Epithelial cell of proximal tubule (primary cell): ENCODE results near the gene DNM1. TPM values are rescaled to one million over a fixed set of nuclear protein-coding genes. Genes with fewer than 3 reads are reported as not detected.

Experiments used
- DNase-seq: peaks from one replicate; pipeline ENCODE4 v3.0.0-alpha.2; 2011; ENCODE audit warnings: low read depth
- H3K4me3 ChIP-seq: 2 replicates; pipeline ENCODE4 v1.5.1; 2011; ENCODE audit warnings: low read depth, mild to moderate bottlenecking, low read length
- total RNA-seq: library from RNA; depleted of rRNA; stranded (reverse); fragments of >200 nt; gene quantifications from 2 replicates; pipeline ENCODE4 v1.2.3, GENCODE V29; 2015
- TF ChIP-seq, protein P1 (sequence below): conservative IDR thresholded peaks from 2 replicates; pipeline ENCODE4 v1.5.1; 2012; ENCODE audit warnings: low read depth, mild to moderate bottlenecking, low read length

Gene DNM1
- total RNA-seq, 1 donor from 2014 or later, result 16.7 TPM

DNA sequence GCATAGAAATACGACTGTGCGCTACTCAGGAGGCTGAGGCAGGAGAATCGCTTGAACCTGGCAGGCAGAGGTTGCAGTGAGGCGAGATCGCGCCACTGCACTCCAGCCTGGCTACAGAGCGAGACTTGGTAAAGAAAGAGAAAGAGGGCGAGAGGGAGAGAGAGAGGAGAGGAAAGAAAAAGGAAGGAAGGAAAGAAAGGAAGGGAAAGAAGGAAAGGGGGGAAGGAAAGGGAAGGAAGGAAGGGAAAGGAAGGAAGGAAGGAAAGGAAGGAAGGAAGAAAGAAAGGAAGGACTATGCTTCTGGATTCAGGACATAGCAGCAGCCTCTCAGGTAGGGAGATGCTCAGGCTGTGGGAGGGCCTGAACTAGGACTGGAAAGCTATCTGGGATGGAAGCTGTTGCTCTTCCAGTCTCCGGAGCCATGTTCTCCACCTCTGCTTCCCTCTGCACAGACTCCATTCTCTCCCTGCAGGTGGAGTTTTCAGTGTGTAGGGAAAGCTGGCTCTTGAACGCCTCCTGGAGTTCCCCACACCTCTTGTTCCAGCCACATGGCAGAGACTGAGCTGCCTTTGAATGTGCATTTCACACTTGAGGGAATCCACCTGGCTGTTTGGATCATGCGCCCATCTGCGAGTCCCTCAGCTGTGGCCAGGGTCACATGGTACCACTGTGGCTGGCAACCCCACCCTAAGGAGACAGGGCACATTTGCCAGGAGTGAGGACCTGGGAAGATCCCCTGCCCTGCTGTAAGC lies 82.0 kb downstream of the DNM1 start:
- TF ChIP-seq, protein P1, sequence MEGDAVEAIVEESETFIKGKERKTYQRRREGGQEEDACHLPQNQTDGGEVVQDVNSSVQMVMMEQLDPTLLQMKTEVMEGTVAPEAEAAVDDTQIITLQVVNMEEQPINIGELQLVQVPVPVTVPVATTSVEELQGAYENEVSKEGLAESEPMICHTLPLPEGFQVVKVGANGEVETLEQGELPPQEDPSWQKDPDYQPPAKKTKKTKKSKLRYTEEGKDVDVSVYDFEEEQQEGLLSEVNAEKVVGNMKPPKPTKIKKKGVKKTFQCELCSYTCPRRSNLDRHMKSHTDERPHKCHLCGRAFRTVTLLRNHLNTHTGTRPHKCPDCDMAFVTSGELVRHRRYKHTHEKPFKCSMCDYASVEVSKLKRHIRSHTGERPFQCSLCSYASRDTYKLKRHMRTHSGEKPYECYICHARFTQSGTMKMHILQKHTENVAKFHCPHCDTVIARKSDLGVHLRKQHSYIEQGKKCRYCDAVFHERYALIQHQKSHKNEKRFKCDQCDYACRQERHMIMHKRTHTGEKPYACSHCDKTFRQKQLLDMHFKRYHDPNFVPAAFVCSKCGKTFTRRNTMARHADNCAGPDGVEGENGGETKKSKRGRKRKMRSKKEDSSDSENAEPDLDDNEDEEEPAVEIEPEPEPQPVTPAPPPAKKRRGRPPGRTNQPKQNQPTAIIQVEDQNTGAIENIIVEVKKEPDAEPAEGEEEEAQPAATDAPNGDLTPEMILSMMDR, result no peak
- DNase-seq, result no peak
- H3K4me3 ChIP-seq, result no peak overlapping the region

DNA sequence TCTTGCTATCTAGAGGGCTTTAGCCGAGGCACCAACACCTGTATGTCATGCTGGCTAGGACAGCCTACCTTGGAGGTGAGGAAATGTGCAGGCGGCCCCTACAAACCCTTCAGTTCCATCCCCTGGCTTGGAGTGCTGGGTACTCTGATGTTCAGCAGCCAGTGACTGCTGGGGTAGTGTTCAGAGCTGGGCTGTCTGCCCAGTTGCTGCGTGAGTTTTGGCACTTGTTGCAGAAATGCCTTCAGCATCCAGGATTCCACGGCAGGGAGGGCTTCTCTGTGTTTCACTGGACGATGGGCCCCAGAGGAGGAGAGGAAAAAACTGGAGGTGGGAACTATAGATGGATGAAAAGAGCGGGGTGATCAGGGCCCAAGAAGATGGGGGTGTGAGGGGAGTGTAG lies 83.3 kb downstream of the DNM1 start:
- no peak for DNase-seq
- TF ChIP-seq, protein P1, result no peak

DNA sequence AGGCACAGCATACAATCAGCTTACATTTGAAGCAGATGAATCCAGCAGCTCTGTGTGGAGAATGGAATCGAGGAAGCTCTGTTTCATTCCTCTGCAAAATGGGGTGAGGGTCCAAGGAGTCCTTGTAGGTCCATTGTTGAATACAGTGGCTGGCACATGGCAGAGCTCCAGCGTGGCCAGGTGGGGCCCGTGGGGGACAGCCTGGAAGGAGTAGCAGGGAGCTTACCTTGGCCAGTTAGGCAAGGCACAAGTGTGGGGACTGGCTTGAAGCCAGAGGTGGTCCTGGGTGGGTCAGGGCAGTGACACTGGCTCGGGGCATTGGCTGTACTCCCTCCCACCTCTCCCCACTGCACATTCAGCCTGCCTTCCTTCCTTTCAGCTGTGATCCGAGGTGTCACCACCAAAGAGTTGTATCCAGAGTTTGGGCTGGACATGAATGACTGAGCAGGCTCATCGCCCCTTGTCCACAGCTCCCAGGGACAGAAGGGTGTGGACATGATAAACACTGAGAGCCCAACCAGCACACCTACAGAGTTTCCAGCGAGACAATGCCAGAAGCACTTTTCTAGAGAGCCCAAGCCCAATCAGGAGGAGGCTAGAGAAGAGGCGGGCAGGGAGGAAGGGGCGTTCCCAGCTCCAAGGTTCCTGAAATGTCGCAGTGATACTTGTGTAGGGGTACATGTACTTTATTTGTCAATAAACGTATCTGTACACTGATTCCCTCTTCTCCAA lies 85.3 kb downstream of the DNM1 start:
- no peak overlapping the region for H3K4me3 ChIP-seq
- TF ChIP-seq, protein P1, result no peak
- DNase-seq, result no peak

More for the DNA sequence above, 83.3 kb downstream of the DNM1 start:
- no peak overlapping the region for H3K4me3 ChIP-seq

DNA sequence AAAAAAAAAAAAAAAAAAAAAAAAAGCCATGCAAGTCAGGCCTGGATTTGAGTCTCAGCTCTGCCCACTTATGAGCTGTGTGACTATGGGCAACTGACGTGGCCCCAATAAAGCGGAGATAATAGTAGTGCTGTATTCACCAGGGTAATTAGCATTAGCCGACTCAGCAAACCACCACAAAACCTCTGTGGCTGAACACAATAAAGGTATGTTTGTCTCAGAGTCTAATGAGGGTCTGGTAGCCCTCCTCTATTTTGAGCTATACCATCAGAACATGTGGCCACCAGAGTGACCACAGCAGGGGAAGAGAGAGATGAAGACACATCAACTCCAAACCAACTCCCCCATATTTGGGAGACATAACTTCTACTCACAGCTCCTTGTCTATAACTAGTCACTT lies 88.8 kb downstream of the DNM1 start:
- DNase-seq, result no peak
- TF ChIP-seq, protein P1, result no peak
- H3K4me3 ChIP-seq, result no peak overlapping the region

DNA sequence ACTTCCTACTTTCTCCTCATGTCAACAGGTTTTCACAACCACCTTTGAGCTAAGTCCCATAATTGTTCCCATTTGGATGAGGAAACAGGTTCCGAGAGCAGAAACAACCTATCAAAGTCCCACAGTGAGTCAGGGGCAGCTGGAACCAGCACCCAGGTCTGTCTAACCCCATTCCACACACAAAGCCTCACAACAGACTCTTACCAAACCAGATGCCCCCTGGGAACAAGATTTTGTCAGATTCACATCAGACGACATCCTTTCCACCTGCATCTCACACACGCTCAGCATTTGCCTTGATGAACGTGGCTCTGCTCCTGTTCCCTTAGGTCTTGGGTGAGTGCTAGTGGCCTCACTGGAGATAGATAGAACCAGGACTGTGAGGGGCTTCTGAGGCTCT lies 89.9 kb downstream of the DNM1 start:
- no peak overlapping the region for H3K4me3 ChIP-seq
- DNase-seq, result no peak
- TF ChIP-seq, protein P1, result no peak

DNA sequence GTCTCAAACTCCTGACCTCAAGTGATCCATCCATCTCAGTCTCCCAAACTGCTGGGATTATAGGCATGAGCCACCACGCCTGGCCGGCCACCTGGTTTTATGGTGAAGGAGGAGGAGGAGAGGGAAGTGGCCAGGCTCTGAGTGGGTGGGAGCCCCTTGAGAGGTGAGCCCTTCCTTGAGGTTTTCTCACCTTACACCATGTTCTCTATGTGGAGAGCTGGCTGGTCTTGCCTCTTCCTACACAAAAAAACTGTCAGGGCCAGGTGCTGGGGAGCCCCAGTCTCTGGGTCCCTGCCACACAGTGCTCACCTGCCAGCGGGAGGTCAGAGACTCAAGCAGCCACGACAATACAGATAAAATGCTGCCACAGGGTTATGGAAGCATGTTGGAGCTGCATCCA lies 91.0 kb downstream of the DNM1 start:
- TF ChIP-seq, protein P1, result no peak
- H3K4me3 ChIP-seq, result no peak overlapping the region
- DNase-seq, result no peak
